B cell (primary cell): ENCODE data around the gene OLIG2. TPM values are rescaled to one million over a fixed set of nuclear protein-coding genes. Genes with fewer than 3 reads are reported as not detected.

Experiments used
- ATAC-seq: fragments of 200-7000 bp; cut with Tn5 transposase; one replicate; pipeline ENCODE4 v1.10.0; 2021; ENCODE audit warnings: low read depth, mild to moderate bottlenecking, moderate number of reproducible peaks, moderate library complexity
- CTCF ChIA-PET: fragments of 350-600 bp; sonication (Branson Sonifier 250); formaldehyde crosslinking; loops from one replicate; lab custom pipeline; 2021; ENCODE audit warnings: antibody characterized with exemption, inconsistent platforms; lab: Charles Lee
- POLR2A ChIA-PET: fragments of 350-600 bp; sonication (Branson Sonifier 250); formaldehyde crosslinking; loops from one replicate; lab custom pipeline; 2021; ENCODE audit warnings: antibody characterized with exemption; lab: Charles Lee
- DNase-seq: peaks from one replicate; pipeline ENCODE4 v3.0.0; 2013
- H2AFZ ChIP-seq: 2 replicates; pipeline ENCODE4 v1.6.1; 2012; ENCODE audit warnings: mild to moderate bottlenecking, low read depth, low read length; ENCODE audit not compliant: insufficient read depth, poor library complexity, severe bottlenecking
- H3K27ac ChIP-seq, 2 donors: 1 replicate in 1 of 2; 2 replicates in 1 of 2; pipeline ENCODE4 v1.5.1; 2012 to 2013; ENCODE audit warnings: low read length in 2 of 2, mild to moderate bottlenecking in 2 of 2, moderate library complexity in 1 of 2
- H3K27me3 ChIP-seq, 4 experiments: fragments of 200-600 bp in 1 of 4; sonication (generic) in 1 of 4; replicated peaks in 1 of 4; 1 replicate in 2 of 4; 2 replicates in 2 of 4; pipeline versions ENCODE4 v1.6.1 to v1.7.0; 2013 to 2016; ENCODE audit warnings: low read length in 3 of 4, mild to moderate bottlenecking in 2 of 4, mixed read lengths in 1 of 4, moderate library complexity in 1 of 4; ENCODE audit not compliant: insufficient read depth in 4 of 4, control insufficient read depth in 3 of 4; ENCODE audit errors: control extremely low read depth in 1 of 4
- H3K36me3 ChIP-seq, 2 experiments: replicated peaks in 1 of 2; 1 replicate in 1 of 2; 2 replicates in 1 of 2; pipeline versions ENCODE4 v1.6.1 to v1.7.1; 2013; ENCODE audit warnings: low read length in 1 of 2; ENCODE audit not compliant: insufficient read depth in 2 of 2, control insufficient read depth in 1 of 2; ENCODE audit errors: control extremely low read depth in 1 of 2, extremely low read depth in 1 of 2
- H3K4me1 ChIP-seq, 2 donors: fragments of 200-600 bp in 1 of 2; sonication (generic) in 1 of 2; 1 replicate in 1 of 2; 2 replicates in 1 of 2; pipeline versions ENCODE4 v1.5.1 to v1.6.1; 2013 to 2017; ENCODE audit warnings: low read length in 2 of 2; ENCODE audit not compliant: control insufficient read depth in 2 of 2, insufficient read depth in 2 of 2
- H3K4me2 ChIP-seq: replicated peaks from 2 replicates; pipeline ENCODE3; 2012; ENCODE audit warnings: mild to moderate bottlenecking, low read depth, low read length; ENCODE audit not compliant: poor library complexity, severe bottlenecking
- H3K4me3 ChIP-seq, 5 experiments: fragments of 200-600 bp in 1 of 5; sonication (generic) in 1 of 5; 1 replicate in 3 of 5; 2 replicates in 2 of 5; pipeline versions ENCODE4 v1.5.1 to v1.7.0; 2011 to 2016; ENCODE audit warnings: low read length in 4 of 5, mild to moderate bottlenecking in 4 of 5, low read depth in 2 of 5, control low read depth in 1 of 5, moderate library complexity in 1 of 5; ENCODE audit not compliant: insufficient read depth in 1 of 5; ENCODE audit errors: control extremely low read depth in 1 of 5, extremely low read depth in 1 of 5
- H3K79me2 ChIP-seq: fragments of 200-600 bp; sonication (generic); one replicate; pipeline ENCODE4 v1.6.0; 2016; ENCODE audit warnings: low read length; ENCODE audit not compliant: control insufficient read depth, insufficient read depth
- H3K9ac ChIP-seq: fragments of 200-600 bp; sonication (generic); 2 replicates; pipeline ENCODE4 v1.6.1; 2017; ENCODE audit warnings: mild to moderate bottlenecking, low read length, moderate library complexity
- H3K9me3 ChIP-seq, 3 donors: one replicate each; pipeline versions ENCODE4 v1.6.1 to v1.7.1; 2013; ENCODE audit warnings: low read length in 2 of 3; ENCODE audit not compliant: control insufficient read depth in 2 of 3, insufficient read depth in 1 of 3; ENCODE audit errors: control extremely low read depth in 1 of 3
- H4K20me1 ChIP-seq: 2 replicates; pipeline ENCODE4 v1.6.0; 2012; ENCODE audit warnings: mild to moderate bottlenecking, low read length; ENCODE audit not compliant: insufficient read depth, control insufficient read depth, poor library complexity, severe bottlenecking
- H3K27ac Mint-ChIP-seq: one replicate; pipeline ENCODE4 v1.8.0; 2021; ENCODE audit warnings: mixed read lengths
- H3K27me3 Mint-ChIP-seq: one replicate; pipeline ENCODE4 v1.8.0; 2021; ENCODE audit warnings: mixed read lengths
- H3K4me1 Mint-ChIP-seq: one replicate; pipeline ENCODE4 v1.8.0; 2021; ENCODE audit warnings: mixed read lengths
- H3K4me3 Mint-ChIP-seq: one replicate; pipeline ENCODE4 v1.8.0; 2021; ENCODE audit warnings: mixed read lengths
- H3K9me3 Mint-ChIP-seq: one replicate; pipeline ENCODE4 v1.8.0; 2022; ENCODE audit warnings: mixed read lengths; ENCODE audit not compliant: insufficient read depth
- CTCF ChIP-seq: fragments of 200-600 bp; IDR thresholded peaks from one replicate; pipeline ENCODE4 v1.8.0; 2022; ENCODE audit warnings: antibody characterized with exemption, mild to moderate bottlenecking
- EZH2 ChIP-seq: IDR thresholded peaks from 2 replicates; pipeline ENCODE4 v1.6.1; 2012; ENCODE audit warnings: borderline replicate concordance, low read depth, mild to moderate bottlenecking, moderate library complexity, low read length; ENCODE audit not compliant: insufficient read depth, poor library complexity, severe bottlenecking
- WGBS: methylation state at CpG from one replicate; pipeline ENCODE4 v1.1.5; 2013; ENCODE audit warnings: missing lambda C conversion rate; ENCODE audit not compliant: insufficient coverage; 5-methylcytosine and 5-hydroxymethylcytosine counted together
- intact Hi-C: fragments of 100-400 bp; cut with micrococcal nuclease; formaldehyde crosslinking; loops from one replicate; pipeline ENCODE4 v1.10.0; 2022
- polyA plus RNA-seq: library from polyadenylated mRNA; depleted of rRNA; stranded (reverse); fragments of >200 nt; gene quantifications from 2 replicates; pipeline ENCODE4 v1.2.3, GENCODE V29; 2012
- total RNA-seq, 2 donors: library from RNA; stranded (reverse); fragments of 120-200 nt in 1 of 2; gene quantifications; 1 replicate in 1 of 2; 2 replicates in 1 of 2; pipeline versions ENCODE4 v1.2.3 to v1.2.4, GENCODE V29; 2013 to 2022

Gene OLIG2
- total and polyA plus RNA-seq, 2 donors (not counting 1 experiment from before 2014, with no cell fraction given): not detected

- Histone ChIP-seq H3K27me3 (peaks cover 0 to 12% (median 4%) of the 10 kb centered on the region in 4 experiments), H3K9me3 (no peaks in the 10 kb centered on the region), H3K4me3 (no peak overlapping the region), H3K79me2 (no peaks in the 10 kb centered on the region), H4K20me1 (no peaks in the 10 kb centered on the region), H3K36me3 (no peaks in the 10 kb centered on the region), H2AFZ (no peak overlapping the region), H3K4me1 (no peaks in the 10 kb centered on the region), H3K4me2 (no peak overlapping the region), H3K27ac (no peak overlapping the region), H3K9ac (no peak overlapping the region)
- no peak overlapping the region for H3K27ac Mint-ChIP-seq
- no peak for DNase-seq
- CTCF ChIA-PET: interaction anchor here (0.9 to 1.8 kb wide), 3 partner anchors 203 to 451 kb away, joined by 3 to 6 read pairs (median 5); no protein-coding TSS in a partner anchor
- 93% methylated on average over 2 of the region's 3 CpGs for WGBS
- H3K4me1 Mint-ChIP-seq: no peaks in the 10 kb centered on the region
- TF ChIP-seq EZH2 (no peak), CTCF (no peak)
- intact Hi-C loops: loop anchor here (1.0 kb wide), 1 partner anchor 203 kb away; no protein-coding TSS in a partner anchor
- peaks cover 48% of the 10 kb centered on the region for H3K27me3 Mint-ChIP-seq
- POLR2A ChIA-PET: no interaction called here
- no peak overlapping the region for H3K4me3 Mint-ChIP-seq
- ATAC-seq: no peak
- H3K9me3 Mint-ChIP-seq: no peaks in the 10 kb centered on the region
These were observed 31.8 kb upstream of the OLIG2 start for GRCh38 chr21:32993894-32994293.

- Histone ChIP-seq H3K9me3 (no peaks in the 10 kb centered on the region), H3K4me2 (no peak overlapping the region), H3K4me1 (no peaks in the 10 kb centered on the region), H3K27ac (no peak overlapping the region), H3K4me3 (no peak overlapping the region), H3K27me3 (peaks cover 0 to 12% (median 4%) of the 10 kb centered on the region in 4 experiments), H3K36me3 (no peaks in the 10 kb centered on the region), H2AFZ (no peak overlapping the region), H3K79me2 (no peaks in the 10 kb centered on the region), H4K20me1 (no peaks in the 10 kb centered on the region), H3K9ac (no peak overlapping the region)
- POLR2A ChIA-PET: no interaction called here
- H3K9me3 Mint-ChIP-seq: no peaks in the 10 kb centered on the region
- ATAC-seq: no peak
- peaks cover 45% of the 10 kb centered on the region for H3K27me3 Mint-ChIP-seq
- no peak for DNase-seq
- TF ChIP-seq EZH2 (no peak), CTCF (no peak)
- H3K4me1 Mint-ChIP-seq: no peaks in the 10 kb centered on the region
- CTCF ChIA-PET: interaction anchor here (0.6 to 1.8 kb wide), 5 partner anchors 203 to 1447 kb away, joined by 3 to 6 read pairs (median 4); no protein-coding TSS in a partner anchor
- 60% methylated on average over 1 of the region's 3 CpGs for WGBS
- intact Hi-C loops: loop anchor here (1.0 kb wide), 1 partner anchor 203 kb away; no protein-coding TSS in a partner anchor
- H3K4me3 Mint-ChIP-seq: no peak overlapping the region
- H3K27ac Mint-ChIP-seq: no peak overlapping the region
These were observed 31.4 kb upstream of the OLIG2 start for GRCh38 chr21:32994305-32994704.
